ENCODE results near the gene DHRS11. TPM values are rescaled to one million over a fixed set of nuclear protein-coding genes. Genes with fewer than 3 reads are reported as not detected.
A peak's percentile ranks its signal among the peaks of the same experiment; 100 is the strongest.

Gene DHRS11
- polyA plus RNA-seq, 3 donors = 1.2 to 4.3 (median 2.7) TPM

DNA sequence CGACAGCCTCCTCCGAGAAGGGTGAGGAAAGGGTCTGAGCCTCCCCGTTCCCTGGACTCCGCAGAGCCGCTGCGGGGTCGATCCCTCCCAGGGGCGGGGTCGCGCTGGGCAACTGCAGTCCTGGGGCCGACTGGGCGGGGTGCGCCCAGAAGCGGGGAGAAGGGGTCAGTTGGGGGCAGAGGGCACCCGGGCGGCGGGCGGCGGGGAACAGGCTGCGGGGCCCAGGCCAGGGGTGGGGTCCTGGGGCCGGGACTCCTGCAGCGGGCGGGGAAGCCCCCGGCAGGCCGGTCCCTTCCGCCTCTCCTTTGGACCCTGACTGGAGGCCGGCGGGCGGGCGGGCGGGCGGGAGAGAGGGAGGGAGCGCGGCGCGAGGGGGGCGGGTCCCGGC is 46.6 kb upstream of the DHRS11 start:
- Histone ChIP-seq H3K79me2 (ENCODE audit: insufficient read depth, low read length) (peaks cover 71% of the 10 kb centered on the region), H3K4me2 (replicated peaks; ENCODE audit: extremely low read depth, low read length, poor library complexity, severe bottlenecking) (peak overlapping the region; percentile 96), H3K27me3 (ENCODE audit: control insufficient read depth in 2 of 2, insufficient read depth in 2 of 2, low read length in 2 of 2) (no peaks in the 10 kb centered on the region), H4K20me1 (ENCODE audit: insufficient read depth, low read length) (peaks cover 45% of the 10 kb centered on the region), H3K4me3 (replicated peaks in 1 of 3; ENCODE audit: low read depth in 2 of 3, low read length in 3 of 3) (peak overlapping the region; percentile 68 to 96 (median 88)), H2AFZ (ENCODE audit: insufficient read depth, low read depth, low read length, poor library complexity, severe bottlenecking) (peak overlapping the region; percentile 99), H3K9me3 (replicated peaks in 1 of 2; ENCODE audit: control insufficient read depth in 1 of 2, insufficient read depth in 1 of 2, low read length in 2 of 2) (no peaks in the 10 kb centered on the region), H3K36me3 (replicated peaks in 1 of 2; ENCODE audit: control insufficient read depth in 1 of 2, insufficient read depth in 2 of 2, low read length in 2 of 2) (peaks cover 0 to 9% of the 10 kb centered on the region in 2 donors), H3K27ac (ENCODE audit: low read depth in 1 of 2, low read length in 2 of 2) (peak overlapping the region; percentile 88 to 97), H3K9ac (ENCODE audit: insufficient read depth, low read length, poor library complexity, severe bottlenecking) (peak overlapping the region; percentile 97), H3K4me1 (ENCODE audit: control insufficient read depth in 1 of 2, insufficient read depth in 2 of 2, low read length in 2 of 2) (peaks cover 45 to 54% of the 10 kb centered on the region in 2 donors)
- WGBS (ENCODE audit: insufficient coverage) = under 1% methylated on average over 26 of the region's 38 CpGs
- H3K27me3 Mint-ChIP-seq (ENCODE audit: low read depth in 3 of 3) = no peaks in the 10 kb centered on the region
- H3K4me3 Mint-ChIP-seq = peak overlapping the region; percentile 92 to 98
- peaks cover 41% of the 10 kb centered on the region for H3K4me1 Mint-ChIP-seq
- no peak for DNase-seq
- H3K9me3 Mint-ChIP-seq = peaks cover 0 to 2% (median 0%) of the 10 kb centered on the region in 7 donors
- no peak for TF ChIP-seq CTCF (IDR thresholded peaks at IDR 0.05)
- intact Hi-C loops (cut with micrococcal nuclease) = loop anchor here (5.0 to 10.0 kb wide), 2 partner anchors 47 to 410 kb away; partner anchors contain the start of gene DHRS11 (in 1 of the 2)
- H3K36me3 Mint-ChIP-seq = peaks cover 5 to 17% of the 10 kb centered on the region in 2 donors
- peak overlapping the region; percentile 95 to 99 (median 98) for H3K27ac Mint-ChIP-seq

DNA sequence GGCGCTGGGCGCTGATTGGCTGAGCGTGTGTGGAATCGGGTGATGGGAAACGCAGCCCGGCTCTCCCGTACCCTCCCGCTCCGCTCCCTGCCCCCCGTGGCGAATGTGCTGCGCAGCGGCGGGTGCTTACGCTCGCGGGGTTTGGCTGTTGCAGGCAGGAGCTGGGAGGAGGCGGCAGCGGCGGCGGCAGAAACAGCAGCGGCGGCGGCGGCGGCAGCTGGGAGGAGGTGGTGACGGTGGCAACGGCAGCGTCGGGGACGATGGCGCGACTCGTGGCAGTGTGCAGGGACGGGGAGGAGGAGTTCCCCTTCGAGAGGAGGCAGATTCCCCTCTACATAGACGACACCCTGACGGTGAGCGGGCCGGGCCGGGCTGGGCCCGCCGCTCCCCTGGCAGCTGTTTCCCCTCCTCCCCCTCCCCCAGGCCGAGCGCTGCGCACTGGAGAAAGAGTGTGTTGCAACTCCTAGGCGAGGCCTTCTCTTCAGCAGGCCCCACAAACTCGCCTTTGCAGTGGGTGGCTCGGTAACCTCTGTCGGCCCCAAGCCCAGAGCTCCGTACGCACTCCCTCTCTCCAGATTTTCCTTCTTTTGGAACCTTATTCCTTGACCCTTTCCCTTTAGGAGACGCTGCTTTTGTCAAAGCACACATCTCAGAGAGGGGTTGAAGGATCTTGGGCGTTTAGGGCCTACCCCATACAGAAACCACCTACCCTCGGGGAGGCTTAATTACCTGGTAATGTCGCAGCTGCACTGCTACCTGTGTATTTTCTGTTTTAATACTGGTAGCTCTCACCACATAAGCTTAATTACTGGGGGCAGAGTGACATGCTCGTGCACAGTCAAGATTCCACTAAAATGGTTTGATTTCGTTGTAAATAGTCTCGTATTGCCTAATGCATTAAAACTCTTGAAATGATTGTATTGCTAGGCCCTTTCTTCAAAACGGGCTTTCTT is 45.9 kb upstream of the DHRS11 start:
- no peak for TF ChIP-seq CTCF (IDR thresholded peaks at IDR 0.05)
- H3K9ac ChIP-seq (ENCODE audit: insufficient read depth, low read length, poor library complexity, severe bottlenecking) = peak overlapping the region; percentile 97
- intact Hi-C loops (cut with micrococcal nuclease) = loop anchor here (5.0 to 10.0 kb wide), 2 partner anchors 47 to 409 kb away; partner anchors contain the start of gene DHRS11 (in 1 of the 2)
- H2AFZ ChIP-seq (ENCODE audit: insufficient read depth, low read depth, low read length, poor library complexity, severe bottlenecking) = peak overlapping the region; percentile 46
- peaks cover 48% of the 10 kb centered on the region for H3K4me1 Mint-ChIP-seq
- H3K9me3 ChIP-seq (replicated peaks in 1 of 2; ENCODE audit: control insufficient read depth in 1 of 2, insufficient read depth in 1 of 2, low read length in 2 of 2) = no peaks in the 10 kb centered on the region
- H3K4me1 ChIP-seq (ENCODE audit: control insufficient read depth in 1 of 2, insufficient read depth in 2 of 2, low read length in 2 of 2) = peaks cover 51 to 61% of the 10 kb centered on the region in 2 donors
- H3K9me3 Mint-ChIP-seq = peaks cover 0 to 2% (median 0%) of the 10 kb centered on the region in 7 donors
- 0% methylated on average over 48 of the region's 60 CpGs for whole genome bisulfite sequencing (ENCODE audit: insufficient coverage)
- H3K27ac ChIP-seq (ENCODE audit: low read depth in 1 of 2, low read length in 2 of 2) = peak overlapping the region; percentile 88 to 97
- peaks cover 78% of the 10 kb centered on the region for H3K79me2 ChIP-seq (ENCODE audit: insufficient read depth, low read length)
- peak overlapping the region; percentile 93 to 98 (median 96) for H3K27ac Mint-ChIP-seq
- H3K4me2 ChIP-seq (replicated peaks; ENCODE audit: extremely low read depth, low read length, poor library complexity, severe bottlenecking) = peak overlapping the region; percentile 96
- H3K36me3 ChIP-seq (replicated peaks in 1 of 2; ENCODE audit: control insufficient read depth in 1 of 2, insufficient read depth in 2 of 2, low read length in 2 of 2) = peaks cover 0 to 12% of the 10 kb centered on the region in 2 donors
- peak; percentile 90 to 97 (median 94) for DNase-seq
- peaks cover 5 to 18% of the 10 kb centered on the region in 2 donors for H3K36me3 Mint-ChIP-seq
- H3K27me3 ChIP-seq (ENCODE audit: control insufficient read depth in 2 of 2, insufficient read depth in 2 of 2, low read length in 2 of 2) = no peaks in the 10 kb centered on the region
- peaks cover 52% of the 10 kb centered on the region for H4K20me1 ChIP-seq (ENCODE audit: insufficient read depth, low read length)
- H3K4me3 Mint-ChIP-seq = peak overlapping the region; percentile 87 to 92
- H3K27me3 Mint-ChIP-seq (ENCODE audit: low read depth in 3 of 3) = no peaks in the 10 kb centered on the region
- H3K4me3 ChIP-seq (replicated peaks in 1 of 3; ENCODE audit: low read depth in 2 of 3, low read length in 3 of 3) = peak overlapping the region; percentile 68 to 96 (median 88)
